ENCODE data around the gene RING1. TPM values are rescaled to one million over a fixed set of nuclear protein-coding genes. Genes with fewer than 3 reads are reported as not detected.
A peak's percentile ranks its signal among the peaks of the same experiment; 100 is the strongest.

Gene RING1
- total and polyA plus RNA-seq, 5 donors: 30.4 to 38.2 (median 33.7) TPM

- DNase-seq: no peak
- Histone ChIP-seq H3K4me1 (ENCODE audit: control insufficient read depth, insufficient read depth, low read length) (peaks cover 1% of the 10 kb centered on the region), H3K27ac (ENCODE audit: low read length) (no peak overlapping the region), H3K9me3 (ENCODE audit: control insufficient read depth, low read length) (no peaks in the 10 kb centered on the region), H3K27me3 (ENCODE audit: control insufficient read depth, insufficient read depth) (no peaks in the 10 kb centered on the region), H3K4me3 (ENCODE audit: low read length) (no peak overlapping the region)
- intact Hi-C loops (cut with DNase I): no loop called here
- no peak for ATAC-seq
Observed at GRCh38 chr6:33236328-33236727, 28.0 kb downstream of the RING1 start.

DNA sequence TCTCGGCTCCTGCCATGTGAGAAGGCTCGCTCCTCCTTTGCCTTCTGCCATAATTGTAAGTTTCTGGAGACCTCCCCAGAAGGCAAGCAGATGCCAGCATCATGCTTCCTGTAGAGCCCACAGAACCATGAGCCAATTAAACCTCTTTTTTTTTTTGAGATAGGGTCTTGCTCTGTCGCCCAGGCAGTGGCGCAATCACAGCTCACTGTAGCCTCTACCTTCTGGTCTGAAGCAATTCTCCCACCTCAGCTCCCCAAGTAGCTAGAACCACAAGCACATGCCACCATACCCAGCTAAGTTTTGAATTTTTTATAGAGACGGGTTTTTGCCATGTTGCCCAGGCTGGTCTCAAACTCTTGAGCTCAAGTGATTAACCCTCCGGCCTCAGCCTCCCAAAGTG is 28.6 kb downstream of the RING1 start:
- whole genome bisulfite sequencing: 87% methylated on average over 6 of the region's 6 CpGs
- DNase-seq: no peak
- ATAC-seq: no peak
- Histone ChIP-seq H3K4me1 (ENCODE audit: control insufficient read depth, insufficient read depth, low read length) (peaks cover 1% of the 10 kb centered on the region), H3K9me3 (ENCODE audit: control insufficient read depth, low read length) (no peaks in the 10 kb centered on the region), H3K27me3 (ENCODE audit: control insufficient read depth, insufficient read depth) (no peaks in the 10 kb centered on the region), H3K27ac (ENCODE audit: low read length) (no peak overlapping the region), H3K4me3 (ENCODE audit: low read length) (no peak overlapping the region)
- intact Hi-C loops (cut with DNase I): no loop called here

DNA sequence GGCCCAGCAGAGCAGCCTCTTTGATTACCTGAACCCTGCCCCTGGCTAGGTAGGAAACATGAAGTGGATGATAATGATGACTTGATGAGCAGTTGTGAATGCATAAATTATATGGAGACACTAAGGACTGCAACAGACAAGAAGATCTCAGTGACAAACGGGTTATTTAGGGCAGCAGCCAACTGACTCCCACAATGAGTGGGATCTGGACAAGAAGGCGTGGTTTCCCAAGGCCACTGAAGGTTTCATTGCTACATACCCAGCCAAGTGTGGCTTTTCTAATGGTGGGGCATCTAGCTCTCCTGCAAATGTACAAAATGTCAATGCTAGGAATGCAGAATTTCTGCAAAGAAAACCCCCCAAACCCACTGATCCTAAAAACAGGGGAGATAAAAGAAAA is 29.4 kb downstream of the RING1 start:
- no peak overlapping the region for H3K4me3 ChIP-seq (ENCODE audit: low read length)
- WGBS: 58% methylated on average over 2 of the region's 2 CpGs
- no peaks in the 10 kb centered on the region for H3K27me3 ChIP-seq (ENCODE audit: control insufficient read depth, insufficient read depth)
- DNase-seq (no peak), ATAC-seq (no peak)
- H3K27ac ChIP-seq (ENCODE audit: low read length): no peak overlapping the region
- H3K4me1 ChIP-seq (ENCODE audit: control insufficient read depth, insufficient read depth, low read length): peaks cover 1% of the 10 kb centered on the region
- intact Hi-C loops (cut with DNase I): no loop called here
- no peaks in the 10 kb centered on the region for H3K9me3 ChIP-seq (ENCODE audit: control insufficient read depth, low read length)

DNA sequence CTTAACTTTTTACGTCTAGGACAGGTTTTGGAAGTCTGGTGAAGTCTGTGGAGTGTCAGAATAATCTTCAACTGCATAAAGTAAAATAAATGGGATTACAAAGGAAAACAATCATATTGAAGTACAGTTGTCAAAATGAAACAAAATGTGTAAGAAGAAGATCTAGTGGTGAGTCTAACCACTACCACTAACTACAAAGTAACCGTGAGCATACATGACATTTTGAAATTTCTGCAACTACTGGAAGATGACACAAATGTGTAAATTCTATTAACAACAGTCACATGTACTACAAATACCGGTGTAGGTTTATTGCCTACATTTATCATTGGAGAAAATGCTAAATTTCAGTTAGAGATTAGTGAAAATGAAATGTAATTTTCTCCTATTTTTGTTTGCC is 33.7 kb downstream of the RING1 start:
- H3K27ac ChIP-seq (ENCODE audit: low read length): no peak overlapping the region
- ATAC-seq: no peak
- WGBS: 59% methylated on average over 3 of the region's 3 CpGs
- H3K9me3 ChIP-seq (ENCODE audit: control insufficient read depth, low read length): no peaks in the 10 kb centered on the region
- no peak for DNase-seq
- H3K4me3 ChIP-seq (ENCODE audit: low read length): no peak overlapping the region
- no peaks in the 10 kb centered on the region for H3K4me1 ChIP-seq (ENCODE audit: control insufficient read depth, insufficient read depth, low read length)
- H3K27me3 ChIP-seq (ENCODE audit: control insufficient read depth, insufficient read depth): no peaks in the 10 kb centered on the region
- intact Hi-C loops (cut with DNase I): loop anchor here in 3 of 4 donors (5.0 to 10.0 kb wide), 3 partner anchors 67 to 117 kb away; no protein-coding TSS in a partner anchor

GRCh38 chr6:33243476-33243875 is 35.2 kb downstream of the RING1 start:
- H3K27ac ChIP-seq (ENCODE audit: low read length): no peak overlapping the region
- intact Hi-C loops (cut with DNase I): loop anchor here in 3 of 4 donors (5.0 to 10.0 kb wide), 3 partner anchors 69 to 119 kb away; no protein-coding TSS in a partner anchor
- H3K27me3 ChIP-seq (ENCODE audit: control insufficient read depth, insufficient read depth): no peaks in the 10 kb centered on the region
- ATAC-seq: no peak
- no peaks in the 10 kb centered on the region for H3K4me1 ChIP-seq (ENCODE audit: control insufficient read depth, insufficient read depth, low read length)
- no peak overlapping the region for H3K4me3 ChIP-seq (ENCODE audit: low read length)
- no peaks in the 10 kb centered on the region for H3K9me3 ChIP-seq (ENCODE audit: control insufficient read depth, low read length)
- DNase-seq: no peak
- 30% methylated on average over 1 of the region's 1 CpG for WGBS

- 2% methylated on average over 28 of the region's 28 CpGs for WGBS
- DNase-seq: peak; percentile 85 to 96 (median 94)
- peaks cover 4% of the 10 kb centered on the region for H3K4me1 ChIP-seq (ENCODE audit: control insufficient read depth, insufficient read depth, low read length)
- peak; percentile 61 to 76 for ATAC-seq
- peak overlapping the region; percentile 47 for H3K4me3 ChIP-seq (ENCODE audit: low read length)
- intact Hi-C loops (cut with DNase I): loop anchor here (1.0 to 10.0 kb wide), 6 partner anchors 73 to 231 kb away; no protein-coding TSS in a partner anchor
- no peaks in the 10 kb centered on the region for H3K9me3 ChIP-seq (ENCODE audit: control insufficient read depth, low read length)
- H3K27me3 ChIP-seq (ENCODE audit: control insufficient read depth, insufficient read depth): no peaks in the 10 kb centered on the region
- peak overlapping the region; percentile 94 for H3K27ac ChIP-seq (ENCODE audit: low read length)
Observed at GRCh38 chr6:33247977-33248642, 39.8 kb downstream of the RING1 start.

DNA sequence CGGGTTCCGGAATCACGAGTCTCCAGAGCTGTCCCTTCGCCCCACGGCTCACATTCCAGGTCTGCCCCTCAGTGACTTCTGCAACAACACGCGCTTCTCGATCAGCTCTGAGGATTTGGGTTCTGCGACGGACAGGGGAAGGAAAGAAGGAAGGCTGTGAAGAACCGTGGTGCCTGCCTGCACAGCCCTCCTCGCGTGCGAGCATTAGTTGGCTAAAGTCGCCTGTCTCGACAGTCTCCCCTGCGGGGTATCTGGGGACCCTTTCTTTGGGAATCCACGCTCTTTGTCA is 40.3 kb downstream of the RING1 start:
- Histone ChIP-seq H3K4me3 (ENCODE audit: low read length) (peak overlapping the region; percentile 47), H3K27me3 (ENCODE audit: control insufficient read depth, insufficient read depth) (no peaks in the 10 kb centered on the region), H3K4me1 (ENCODE audit: control insufficient read depth, insufficient read depth, low read length) (peaks cover 4% of the 10 kb centered on the region), H3K27ac (ENCODE audit: low read length) (peak overlapping the region; percentile 94), H3K9me3 (ENCODE audit: control insufficient read depth, low read length) (no peaks in the 10 kb centered on the region)
- intact Hi-C loops (cut with DNase I): loop anchor here (1.0 to 10.0 kb wide), 6 partner anchors 74 to 231 kb away; no protein-coding TSS in a partner anchor
- DNase-seq: no peak
- peak; percentile 4 to 13 for ATAC-seq
- WGBS: under 1% methylated on average over 18 of the region's 18 CpGs

DNA sequence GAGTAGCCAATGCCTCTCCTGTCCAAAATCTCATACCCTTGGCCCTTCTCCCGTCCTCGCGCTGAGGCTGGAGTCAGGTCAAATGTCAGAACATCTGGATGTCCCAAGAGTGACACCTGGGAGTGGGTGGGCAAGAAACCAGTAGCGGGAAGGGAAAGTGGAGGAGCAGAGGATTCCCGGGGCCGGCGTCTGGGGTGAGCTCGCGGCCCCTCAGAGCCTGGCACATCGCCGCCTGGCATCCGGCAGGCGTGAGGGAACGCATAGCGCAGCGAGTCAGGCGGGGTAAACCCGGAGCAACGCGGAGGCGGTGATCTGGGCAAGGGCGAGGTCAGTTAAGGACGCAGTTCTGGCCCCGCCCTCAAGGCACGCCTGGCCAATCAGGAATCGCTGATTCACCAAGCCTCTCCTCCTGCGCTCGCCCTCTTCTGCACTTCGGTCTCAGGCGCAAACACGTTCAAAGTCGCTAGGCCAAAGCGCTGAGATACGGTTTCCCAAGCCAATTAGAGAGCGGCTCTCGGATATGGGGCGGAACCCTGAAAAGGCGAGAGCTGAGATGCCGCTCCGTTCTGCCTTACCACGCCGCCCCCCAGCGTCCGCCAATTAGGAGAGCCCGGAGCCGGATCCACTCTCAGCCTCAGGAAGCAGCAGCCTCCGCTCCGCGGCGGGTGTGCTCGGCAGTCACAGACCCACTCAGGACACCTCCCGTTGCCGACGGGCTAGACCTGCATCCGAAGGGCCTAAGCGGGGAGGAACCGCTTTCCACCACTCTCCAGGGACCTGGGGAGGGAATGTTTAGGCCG is 40.8 kb downstream of the RING1 start:
- Histone ChIP-seq H3K27me3 (ENCODE audit: control insufficient read depth, insufficient read depth) (no peaks in the 10 kb centered on the region), H3K4me1 (ENCODE audit: control insufficient read depth, insufficient read depth, low read length) (peaks cover 4% of the 10 kb centered on the region), H3K27ac (ENCODE audit: low read length) (peak overlapping the region; percentile 94), H3K9me3 (ENCODE audit: control insufficient read depth, low read length) (no peaks in the 10 kb centered on the region), H3K4me3 (ENCODE audit: low read length) (peak overlapping the region; percentile 47)
- WGBS: under 1% methylated on average over 58 of the region's 58 CpGs
- ATAC-seq (peak; percentile 97), DNase-seq (peak; percentile 98 to 99 (median 99))
- intact Hi-C loops (cut with DNase I): loop anchor here (1.0 to 10.0 kb wide), 6 partner anchors 74 to 232 kb away; no protein-coding TSS in a partner anchor

- H3K9me3 ChIP-seq (ENCODE audit: control insufficient read depth, low read length): no peaks in the 10 kb centered on the region
- WGBS: 13% methylated on average over 15 of the region's 15 CpGs
- H3K27ac ChIP-seq (ENCODE audit: low read length): peak overlapping the region; percentile 91
- peaks cover 4% of the 10 kb centered on the region for H3K4me1 ChIP-seq (ENCODE audit: control insufficient read depth, insufficient read depth, low read length)
- peak; percentile 35 to 63 (median 57) for DNase-seq
- no peaks in the 10 kb centered on the region for H3K27me3 ChIP-seq (ENCODE audit: control insufficient read depth, insufficient read depth)
- peak in 1 of 2 donors; percentile 4 for ATAC-seq
- peak overlapping the region; percentile 34 for H3K4me3 ChIP-seq (ENCODE audit: low read length)
- intact Hi-C loops (cut with DNase I): loop anchor here (5.0 to 10.0 kb wide), 5 partner anchors 75 to 233 kb away; no protein-coding TSS in a partner anchor
Observed at GRCh38 chr6:33249732-33250630, 41.7 kb downstream of the RING1 start.

DNA sequence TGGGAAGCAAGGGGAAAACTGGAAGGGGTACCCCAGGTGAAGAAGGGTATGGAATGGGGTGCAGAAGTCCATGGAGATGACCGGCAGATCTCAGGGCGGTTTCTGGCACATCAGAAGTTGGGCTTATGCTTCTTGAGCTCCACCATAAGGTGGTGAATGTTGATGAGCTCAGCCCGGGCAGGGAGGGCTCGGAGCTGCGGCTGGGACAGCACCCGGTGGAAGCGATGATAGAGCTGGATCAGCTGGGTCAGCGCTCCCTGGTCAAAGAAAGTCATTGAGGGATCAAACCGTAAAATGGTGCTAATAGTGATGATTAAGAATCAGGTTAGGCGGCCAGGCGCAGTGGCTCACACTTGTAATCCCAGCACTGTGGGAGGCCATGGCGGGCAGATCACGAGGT is 42.4 kb downstream of the RING1 start:
- 91% methylated on average over 13 of the region's 13 CpGs for WGBS
- H3K9me3 ChIP-seq (ENCODE audit: control insufficient read depth, low read length): no peaks in the 10 kb centered on the region
- no peak overlapping the region for H3K27ac ChIP-seq (ENCODE audit: low read length)
- H3K27me3 ChIP-seq (ENCODE audit: control insufficient read depth, insufficient read depth): no peaks in the 10 kb centered on the region
- no peak for DNase-seq
- no peak overlapping the region for H3K4me3 ChIP-seq (ENCODE audit: low read length)
- ATAC-seq: no peak
- intact Hi-C loops (cut with DNase I): no loop called here
- peaks cover 4% of the 10 kb centered on the region for H3K4me1 ChIP-seq (ENCODE audit: control insufficient read depth, insufficient read depth, low read length)

Measured in right cardiac atrium (tissue), 5 donors.